T-helper 2 cell treated with Interferon-gamma antibody and Interleukin-4, amounts not matched to agents 5 μg/mL and 100 μg/mL, for 36 hours (primary cell): Measurements from ENCODE around the gene CREBZF.
A peak's percentile ranks its signal among the peaks of the same experiment; 100 is the strongest.
"Not testable (repeated sequence)": the region's sequence is repeated elsewhere in the genome, so short reads cannot be mapped to it uniquely, and the experiment has no call there.

Source experiments
- DNase-seq: peaks from one replicate; pipeline ENCODE4 v3.0.0; 2021; ENCODE audit warnings: low spot score
- H3K27ac Mint-ChIP-seq: one replicate; pipeline ENCODE4 v1.8.0; 2021; ENCODE audit warnings: mild to moderate bottlenecking, mixed read lengths
- H3K27me3 Mint-ChIP-seq: one replicate; pipeline ENCODE4 v1.8.0; 2021; ENCODE audit warnings: low read depth, mixed read lengths
- H3K36me3 Mint-ChIP-seq: one replicate; pipeline ENCODE4 v1.8.0; 2021; ENCODE audit warnings: low read depth, mixed read lengths
- H3K4me1 Mint-ChIP-seq: one replicate; pipeline ENCODE4 v1.8.0; 2021; ENCODE audit warnings: low read depth, mixed read lengths
- H3K4me3 Mint-ChIP-seq: one replicate; pipeline ENCODE4 v1.8.0; 2022; ENCODE audit warnings: mild to moderate bottlenecking, moderate library complexity, mixed read lengths
- H3K9me3 Mint-ChIP-seq: one replicate; pipeline ENCODE4 v1.8.0; 2021; ENCODE audit warnings: mixed read lengths

Gene CREBZF

GRCh38 chr11:85626496-85626895 lies 38.4 kb downstream of the CREBZF start:
- peaks cover 4% of the 10 kb centered on the region for H3K27me3 Mint-ChIP-seq
- H3K4me3 Mint-ChIP-seq, result peak overlapping the region; percentile 96
- H3K27ac Mint-ChIP-seq, result no peak overlapping the region
- DNase-seq, result no peak
- H3K4me1 Mint-ChIP-seq, result peaks cover 28% of the 10 kb centered on the region
- peaks cover 7% of the 10 kb centered on the region for H3K36me3 Mint-ChIP-seq
- H3K9me3 Mint-ChIP-seq, result no peaks in the 10 kb centered on the region

GRCh38 chr11:85620256-85620655 lies 44.7 kb downstream of the CREBZF start:
- Mint-ChIP-seq H3K36me3 (no peaks in the 10 kb centered on the region), H3K9me3 (no peaks in the 10 kb centered on the region), H3K27me3 (peaks cover 4% of the 10 kb centered on the region), H3K4me1 (peaks cover 7% of the 10 kb centered on the region), H3K27ac (no peak overlapping the region), H3K4me3 (no peak overlapping the region)
- no peak for DNase-seq

GRCh38 chr11:85619499-85619898 lies 45.4 kb downstream of the CREBZF start:
- no peaks in the 10 kb centered on the region for H3K36me3 Mint-ChIP-seq
- H3K27me3 Mint-ChIP-seq, result peaks cover 1% of the 10 kb centered on the region
- no peak overlapping the region for H3K4me3 Mint-ChIP-seq
- H3K27ac Mint-ChIP-seq, result no peak overlapping the region
- peaks cover 7% of the 10 kb centered on the region for H3K4me1 Mint-ChIP-seq
- H3K9me3 Mint-ChIP-seq, result no peaks in the 10 kb centered on the region
- no peak for DNase-seq

- H3K27ac Mint-ChIP-seq, result not testable (repeated sequence)
Observed at GRCh38 chr11:85611643-85612042, 53.3 kb downstream of the CREBZF start.

More at GRCh38 chr11:85611643-85612042, 53.3 kb downstream of the CREBZF start:
- DNase-seq, H3K9me3 Mint-ChIP-seq, H3K27me3 Mint-ChIP-seq, H3K4me1 Mint-ChIP-seq, H3K4me3 Mint-ChIP-seq, H3K36me3 Mint-ChIP-seq: not testable (repeated sequence)
